Skeletal muscle cell (primary cell): Measurements from ENCODE around the gene CCT5.
A peak's percentile ranks its signal among the peaks of the same experiment; 100 is the strongest.

Experiments
- DNase-seq: peaks from one replicate; pipeline ENCODE4 v3.0.0-alpha.2; 2010; ENCODE audit warnings: low read depth
- H3K4me3 ChIP-seq: 2 replicates; pipeline ENCODE4 v1.5.1; 2011; ENCODE audit warnings: low read depth, mild to moderate bottlenecking, control low read depth, low read length, moderate library complexity

CCT5 gene

DNA sequence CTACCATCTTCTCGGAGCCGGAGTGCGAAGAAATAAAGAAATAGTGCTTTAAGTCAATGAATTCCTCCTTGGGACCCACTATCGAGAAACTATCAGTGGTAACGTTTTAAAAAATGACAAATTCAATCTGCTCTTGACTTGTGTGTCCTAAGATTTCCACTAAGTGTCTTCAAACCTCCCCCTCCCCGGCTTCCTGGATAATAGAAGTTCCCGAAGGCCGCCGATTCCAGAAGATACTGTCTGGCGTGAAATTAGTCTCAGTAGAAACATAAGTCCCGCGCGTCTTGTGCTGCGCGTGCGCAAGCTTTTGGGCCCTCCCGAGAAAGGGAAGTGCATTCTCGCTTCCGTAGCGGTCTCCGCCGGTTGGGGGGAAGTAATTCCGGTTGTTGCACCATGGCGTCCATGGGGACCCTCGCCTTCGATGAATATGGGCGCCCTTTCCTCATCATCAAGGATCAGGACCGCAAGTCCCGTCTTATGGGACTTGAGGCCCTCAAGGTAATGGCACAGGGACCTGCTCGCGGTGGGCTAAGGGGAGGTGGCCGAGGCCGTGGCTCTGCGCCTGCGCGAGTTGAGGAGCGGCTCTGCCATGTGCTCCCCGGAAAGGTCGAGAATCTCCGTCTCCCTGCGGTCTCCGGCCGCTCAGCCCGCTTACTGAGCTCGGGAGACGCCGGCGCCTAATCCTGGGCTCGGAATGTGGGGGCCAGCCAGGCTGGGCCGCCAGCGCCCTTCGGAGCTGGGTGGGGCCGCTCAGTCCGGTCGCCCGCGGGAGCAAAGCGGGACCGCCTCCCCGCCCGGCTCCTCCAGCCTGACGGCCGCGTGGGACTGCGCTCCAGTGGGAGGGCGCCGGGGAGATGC, at the start of gene CCT5:
CCT5 (plus strand) TSS at position 333 of the 858 bp plus-strand sequence; CDS start at position 394, 61 bp downstream.
- peak; percentile 97 for DNase-seq
- peak within 1 kb of the TSS; percentile 92 for H3K4me3 ChIP-seq

DNA sequence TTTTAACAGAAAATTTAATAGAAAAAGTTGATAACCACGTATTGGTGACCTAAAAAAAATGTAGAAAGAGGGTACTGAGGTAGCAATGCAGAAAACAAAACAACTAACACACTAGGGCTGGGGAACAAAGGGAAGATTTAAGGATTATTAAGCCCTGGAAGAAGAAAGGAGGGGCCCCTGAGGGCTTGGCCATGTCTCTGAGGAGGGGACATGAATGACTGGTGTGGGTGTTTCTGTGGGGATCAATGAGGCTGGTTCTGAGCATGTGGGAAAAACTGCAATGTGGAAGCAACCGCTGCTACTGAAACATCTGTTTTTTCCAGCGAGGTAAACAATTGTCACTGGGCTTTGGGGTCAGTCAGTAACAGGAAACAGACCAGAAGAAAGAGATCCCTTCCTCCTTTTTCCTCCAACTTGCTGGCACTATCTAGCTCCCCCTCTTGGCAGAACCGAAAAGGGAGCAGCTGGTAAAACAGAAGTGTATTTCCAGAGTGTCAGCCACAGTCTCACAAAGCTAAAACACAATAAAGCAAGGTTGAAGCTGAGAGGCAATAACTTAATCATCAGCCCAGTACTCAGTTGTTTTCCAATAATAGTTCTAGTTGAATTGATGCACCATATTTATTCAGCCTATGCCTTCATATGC, 48.7 kb upstream of the CCT5 start:
- no peak overlapping the region for H3K4me3 ChIP-seq
- DNase-seq, result no peak

DNA sequence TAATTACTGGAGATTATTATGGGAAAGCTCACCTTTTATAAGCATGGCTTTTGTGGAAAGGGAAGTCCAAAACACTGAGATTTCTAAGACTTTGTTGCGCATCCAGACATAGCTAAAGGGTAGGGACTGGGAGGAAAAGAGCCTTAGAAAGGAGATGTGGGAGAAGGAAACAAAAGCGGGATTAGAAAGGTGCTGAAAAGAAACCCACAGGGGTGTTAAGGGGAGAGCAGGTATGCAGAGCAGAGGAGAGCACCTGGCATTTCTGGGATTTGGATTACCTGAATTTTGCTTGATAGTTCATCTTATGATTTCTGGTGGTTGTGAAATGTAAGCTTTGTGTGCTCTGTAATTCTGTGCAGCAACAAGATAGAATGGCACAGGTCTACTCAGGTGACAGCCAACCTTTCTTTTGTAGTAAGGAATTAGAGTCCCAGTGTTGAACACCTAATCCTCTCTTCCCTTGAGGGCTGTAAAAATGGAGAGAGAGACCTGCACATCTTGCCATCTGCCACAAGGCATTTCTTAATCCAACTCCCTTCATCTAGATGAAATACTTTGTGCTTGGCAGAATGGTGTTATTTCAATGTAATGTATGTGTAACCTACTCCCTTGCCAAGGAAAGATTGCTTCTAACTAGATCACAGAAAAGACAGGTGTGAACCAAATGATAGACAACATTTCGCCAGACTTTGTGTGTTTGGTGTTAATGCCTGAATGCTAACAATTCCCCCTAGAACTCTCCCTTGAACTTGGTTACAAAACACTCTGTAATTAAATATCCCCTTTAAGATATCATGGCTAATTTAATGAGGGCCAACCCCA, 47.8 kb upstream of the CCT5 start:
- DNase-seq, result no peak
- H3K4me3 ChIP-seq, result no peak overlapping the region

DNA sequence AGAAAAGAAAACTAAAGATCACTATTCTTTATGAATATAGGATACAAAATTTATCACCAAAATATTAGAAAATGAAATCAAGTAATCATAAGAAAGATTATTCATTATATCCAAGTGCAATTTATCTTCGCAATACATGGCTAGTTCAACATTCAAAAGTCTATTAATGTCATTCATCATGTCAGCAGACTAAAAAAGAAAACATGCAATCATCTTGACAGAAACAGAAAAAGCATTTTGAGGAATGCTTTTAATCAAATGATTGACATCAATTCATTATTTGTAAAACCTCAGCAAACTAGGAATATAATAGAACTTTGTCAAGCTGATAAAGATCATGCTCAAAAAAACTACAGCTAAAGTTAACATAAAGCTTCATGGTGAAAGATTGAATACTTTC, 41.1 kb upstream of the CCT5 start:
- DNase-seq, result no peak
- H3K4me3 ChIP-seq, result no peak overlapping the region

DNA sequence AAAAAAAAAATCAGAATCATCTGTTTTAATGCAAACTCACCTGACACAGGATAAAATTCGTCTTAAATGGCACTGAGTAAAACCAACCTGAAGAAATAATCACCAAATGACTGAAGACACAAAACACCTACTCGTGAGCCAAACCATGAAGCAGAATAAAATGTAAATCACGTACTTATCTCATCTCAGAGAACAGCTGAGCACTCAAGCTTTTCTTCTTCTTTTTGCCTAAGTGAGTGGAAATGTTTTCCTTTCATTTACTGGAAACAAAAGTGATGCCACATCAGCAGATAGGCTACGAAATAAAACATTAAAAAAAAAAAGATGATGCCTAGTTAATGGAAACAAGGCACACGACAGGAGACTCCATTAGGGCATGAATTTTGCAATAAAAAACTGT, 36.8 kb upstream of the CCT5 start:
- no peak overlapping the region for H3K4me3 ChIP-seq
- no peak for DNase-seq

DNA sequence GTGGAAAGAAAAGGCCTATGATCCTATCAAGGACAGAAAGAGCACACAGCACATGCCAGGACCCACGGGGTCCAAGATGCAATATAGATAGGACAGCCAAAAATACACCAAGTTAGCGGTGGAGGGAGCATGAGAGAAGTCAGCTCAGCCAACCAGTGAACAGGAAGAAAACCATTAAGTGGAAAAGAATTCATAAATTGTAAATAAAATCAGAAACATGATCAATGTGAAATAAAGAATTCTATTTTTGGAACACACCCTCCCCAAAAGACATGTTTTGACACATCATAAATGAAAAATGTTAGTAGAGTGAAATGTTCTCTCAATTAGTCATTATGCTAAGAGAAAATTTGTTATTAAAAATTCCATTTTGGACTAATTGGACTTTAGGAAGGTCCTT, 36.0 kb upstream of the CCT5 start:
- DNase-seq, result no peak
- H3K4me3 ChIP-seq, result no peak overlapping the region

DNA sequence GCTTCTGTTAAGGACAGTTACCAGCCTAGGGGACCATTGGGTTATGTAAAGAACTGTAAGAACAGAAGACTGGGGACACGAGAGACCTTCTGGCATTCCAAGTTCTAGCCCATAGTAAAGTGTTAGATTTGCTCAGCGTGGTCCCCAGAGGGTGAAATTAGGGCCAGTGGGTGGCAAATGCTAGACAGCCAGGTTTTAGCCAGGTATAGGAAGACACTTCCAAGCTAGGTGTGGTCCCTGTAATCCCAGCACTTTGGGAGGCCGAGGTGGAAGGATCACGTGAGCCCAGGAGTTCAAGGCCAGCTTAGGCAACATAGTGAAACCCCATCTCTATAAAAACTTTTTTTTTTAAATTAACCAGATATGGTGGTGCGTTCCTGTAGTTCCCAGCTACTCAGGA, 34.7 kb upstream of the CCT5 start:
- DNase-seq, result no peak
- H3K4me3 ChIP-seq, result no peak overlapping the region

DNA sequence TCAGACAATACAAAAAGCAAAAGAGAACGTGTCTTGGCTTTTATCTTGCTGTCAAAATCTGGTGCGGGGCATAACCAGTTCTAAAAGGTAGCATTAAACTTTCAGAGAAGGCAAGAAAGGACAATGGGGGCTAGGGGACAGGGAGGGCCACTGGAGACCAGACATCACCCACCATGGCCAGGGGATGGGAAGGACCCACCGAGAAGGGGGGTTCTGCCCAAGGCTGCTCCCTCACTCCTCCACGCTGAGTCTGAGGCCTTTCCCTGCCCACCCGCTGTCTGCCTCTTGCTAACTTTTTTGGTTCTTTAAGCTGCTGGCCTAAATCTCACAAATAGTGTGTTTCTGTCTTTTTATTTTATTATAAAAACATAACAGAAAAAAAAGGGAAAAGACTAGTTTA, 34.0 kb upstream of the CCT5 start:
- H3K4me3 ChIP-seq, result no peak overlapping the region

DNA sequence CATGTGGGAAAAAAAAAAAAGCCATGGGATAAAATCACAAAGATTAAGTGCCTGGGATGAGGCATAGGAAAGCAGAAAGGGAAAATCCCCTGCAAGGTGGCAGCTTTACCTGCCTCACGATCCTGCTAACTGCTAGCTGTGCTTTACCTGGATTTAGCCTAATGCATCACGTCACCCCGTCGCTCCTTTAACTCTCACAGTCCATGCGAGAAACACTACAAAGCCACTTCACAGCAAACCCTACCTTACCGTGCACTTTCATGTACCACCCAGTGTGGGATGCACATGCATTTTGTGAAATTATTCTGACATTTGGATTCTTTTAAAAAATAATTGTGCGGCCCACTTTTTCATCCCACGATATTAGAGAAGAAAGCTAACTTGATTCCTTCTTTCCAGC, 31.4 kb upstream of the CCT5 start:
- DNase-seq, result no peak
- H3K4me3 ChIP-seq, result no peak overlapping the region

More for the DNA sequence above, 34.0 kb upstream of the CCT5 start:
- no peak for DNase-seq

DNA sequence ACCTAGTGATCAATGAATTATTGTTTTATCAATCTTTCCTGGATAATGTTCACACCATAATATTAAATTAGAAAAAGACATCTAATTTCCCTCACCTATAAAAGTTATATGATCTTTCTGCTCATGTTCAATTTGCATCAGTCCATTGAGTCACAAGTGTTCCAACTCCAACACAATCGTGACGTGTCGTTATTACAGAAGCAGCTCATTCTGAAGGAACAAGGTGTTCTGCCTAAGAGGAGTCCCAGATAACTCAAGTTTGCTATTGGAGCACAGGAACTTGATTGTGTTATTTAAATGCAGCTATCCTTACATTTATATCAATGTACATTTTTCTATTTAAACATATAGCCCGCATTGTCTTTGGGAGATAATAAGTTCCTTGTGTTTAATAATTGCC, 31.0 kb upstream of the CCT5 start:
- DNase-seq, result no peak
- no peak overlapping the region for H3K4me3 ChIP-seq

DNA sequence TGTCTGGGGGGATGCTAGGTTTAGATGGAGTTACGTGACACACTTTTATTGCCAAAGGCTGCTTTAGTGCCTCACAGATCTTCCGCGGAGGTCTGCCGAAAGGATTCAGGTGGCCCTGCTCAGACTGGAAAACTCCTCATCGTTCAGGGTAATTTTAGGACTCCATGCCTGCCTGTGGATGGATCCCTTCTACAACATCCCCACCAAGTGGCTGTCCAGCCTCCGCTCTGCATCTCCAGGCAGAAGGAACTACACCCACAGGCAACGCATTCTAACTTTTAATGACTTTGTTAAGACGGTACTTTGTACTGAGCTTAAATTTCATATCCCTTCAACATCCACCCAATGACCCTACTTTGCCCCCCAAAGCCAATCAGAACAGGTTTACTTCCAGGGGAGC, 29.8 kb upstream of the CCT5 start:
- H3K4me3 ChIP-seq, result no peak overlapping the region
- no peak for DNase-seq

DNA sequence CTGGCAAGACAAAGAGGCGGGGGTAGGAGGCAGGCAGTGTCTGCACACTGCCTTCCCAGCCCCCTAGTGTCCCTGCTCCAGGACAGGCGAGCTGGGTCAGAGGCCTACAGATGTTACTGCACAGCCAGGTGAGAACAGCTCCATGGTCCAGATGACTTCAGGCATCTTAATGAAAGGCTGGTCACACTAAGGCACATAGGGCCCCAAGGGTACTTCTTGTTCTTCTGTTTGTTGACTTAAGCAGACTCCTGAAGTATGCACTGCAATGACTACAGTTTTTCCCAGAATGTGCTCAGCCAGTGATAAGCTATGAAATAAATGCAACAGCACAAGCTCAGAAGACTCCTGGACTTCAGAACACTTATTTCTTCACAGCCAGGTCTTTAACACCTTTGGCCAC, 27.8 kb upstream of the CCT5 start:
- DNase-seq, result peak; percentile 38
- H3K4me3 ChIP-seq, result no peak overlapping the region

DNA sequence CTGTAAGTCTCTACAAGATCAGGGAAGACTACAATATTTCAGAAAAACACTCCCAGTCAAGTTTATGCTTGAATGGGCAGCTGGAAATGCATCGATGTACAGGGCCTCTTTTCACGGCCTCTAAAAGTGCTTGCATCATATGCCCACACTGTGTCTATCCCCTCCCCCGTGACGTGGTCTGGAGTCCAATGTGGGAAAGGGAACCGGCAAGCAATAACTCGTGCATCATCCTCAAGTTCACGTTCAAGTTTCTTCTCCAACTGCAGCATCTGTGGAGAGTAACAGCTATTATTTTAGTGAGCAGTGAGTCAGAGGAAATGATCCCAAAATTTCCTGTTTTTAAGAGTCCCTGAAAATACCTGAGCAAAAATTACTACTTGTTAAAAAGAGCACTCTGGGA, 22.7 kb upstream of the CCT5 start:
- no peak overlapping the region for H3K4me3 ChIP-seq
- peak; percentile 64 for DNase-seq

DNA sequence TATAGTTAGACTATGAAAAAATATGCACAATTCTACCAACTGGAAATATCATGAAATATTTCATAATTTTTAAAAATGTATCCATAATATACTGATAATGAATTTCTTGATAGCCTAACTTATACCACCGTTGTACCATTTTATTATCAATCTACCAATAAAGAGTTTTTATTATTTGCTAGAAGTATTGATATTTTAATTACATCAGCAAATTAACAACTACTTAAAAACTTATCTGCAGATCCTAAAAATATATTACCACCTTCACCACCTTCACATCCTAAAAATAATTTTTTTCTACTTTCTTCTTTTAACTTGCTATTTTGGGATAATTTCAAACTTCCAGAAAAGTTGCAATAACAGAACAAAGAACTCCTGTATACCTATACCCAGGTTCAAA, 21.8 kb upstream of the CCT5 start:
- DNase-seq, result no peak

DNA sequence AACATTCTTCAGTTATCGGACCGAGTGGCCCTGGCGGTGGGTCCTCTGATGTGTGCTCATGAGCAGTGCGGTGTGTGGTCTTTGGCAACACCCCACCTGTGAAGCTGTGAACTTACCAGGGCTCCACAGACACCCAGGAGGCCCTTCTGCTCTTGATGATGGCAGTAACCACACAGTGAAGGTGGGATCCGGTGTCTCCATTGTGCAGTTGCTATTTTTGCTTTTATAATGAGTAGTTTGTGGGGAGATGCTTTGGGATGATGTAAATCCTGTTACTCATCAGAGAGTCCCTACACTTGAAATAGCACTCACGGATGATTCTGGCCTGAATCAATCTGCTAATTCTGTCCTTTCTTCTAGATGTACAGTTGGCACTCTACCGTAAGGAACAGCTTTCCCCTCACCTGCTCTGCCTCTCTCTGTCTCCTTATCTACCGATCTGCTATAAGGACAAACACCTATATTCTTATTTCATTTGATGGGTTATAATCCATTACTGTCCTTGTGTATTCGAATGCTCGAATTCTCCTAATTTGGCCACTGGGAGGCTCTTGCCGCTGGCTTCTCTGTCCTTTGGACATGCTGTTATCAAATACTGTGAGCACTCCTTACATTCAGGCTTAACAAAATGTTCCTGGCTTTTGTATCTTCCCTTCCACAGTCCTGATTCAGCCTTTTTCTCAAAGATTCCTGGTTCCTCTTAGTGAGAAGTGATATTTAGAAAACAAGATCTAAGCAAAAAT, 20.6 kb upstream of the CCT5 start:
- peak; percentile 75 for DNase-seq
- no peak overlapping the region for H3K4me3 ChIP-seq

More for the DNA sequence above, 21.8 kb upstream of the CCT5 start:
- H3K4me3 ChIP-seq, result no peak overlapping the region

DNA sequence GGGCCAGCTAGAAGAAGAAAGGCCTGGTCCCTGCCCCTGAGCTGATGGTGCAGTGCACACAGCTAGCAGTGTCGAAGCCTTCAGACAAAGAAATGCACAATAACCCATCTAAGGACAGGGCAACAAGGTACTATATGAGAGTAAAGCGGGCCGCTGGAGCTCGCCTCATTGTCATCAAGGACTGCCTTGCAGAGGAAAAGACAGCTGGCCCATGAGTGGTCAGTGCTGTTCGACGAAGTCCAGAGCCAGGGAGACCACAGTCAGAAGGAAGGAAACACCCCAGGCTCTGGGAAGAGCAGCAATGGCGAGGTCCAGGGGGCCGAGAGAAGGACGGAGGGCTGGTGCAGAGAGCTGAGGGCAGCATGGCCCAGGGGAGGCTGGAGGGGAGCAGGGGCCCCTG, 17.7 kb upstream of the CCT5 start:
- no peak for DNase-seq
- H3K4me3 ChIP-seq, result no peak overlapping the region

DNA sequence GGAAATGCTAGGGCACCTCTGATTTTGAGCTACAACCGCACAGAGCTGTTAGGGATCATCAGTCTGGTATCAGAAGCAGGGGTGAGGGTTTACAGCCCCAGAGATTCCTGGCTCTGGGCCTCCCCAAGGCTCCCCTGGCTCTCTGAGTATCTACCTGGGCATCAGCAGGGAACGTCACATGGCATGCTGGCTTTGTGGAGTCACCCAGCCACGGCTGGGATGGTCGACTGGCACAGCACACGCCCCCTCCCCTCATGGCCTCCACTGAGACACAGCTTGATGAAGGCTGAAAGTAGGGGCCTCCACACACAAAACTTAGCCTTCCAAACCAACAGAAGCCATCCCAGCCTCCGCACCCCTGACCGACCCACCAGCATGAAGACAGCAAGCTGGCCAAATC, 17.1 kb upstream of the CCT5 start:
- no peak overlapping the region for H3K4me3 ChIP-seq
- DNase-seq, result no peak

DNA sequence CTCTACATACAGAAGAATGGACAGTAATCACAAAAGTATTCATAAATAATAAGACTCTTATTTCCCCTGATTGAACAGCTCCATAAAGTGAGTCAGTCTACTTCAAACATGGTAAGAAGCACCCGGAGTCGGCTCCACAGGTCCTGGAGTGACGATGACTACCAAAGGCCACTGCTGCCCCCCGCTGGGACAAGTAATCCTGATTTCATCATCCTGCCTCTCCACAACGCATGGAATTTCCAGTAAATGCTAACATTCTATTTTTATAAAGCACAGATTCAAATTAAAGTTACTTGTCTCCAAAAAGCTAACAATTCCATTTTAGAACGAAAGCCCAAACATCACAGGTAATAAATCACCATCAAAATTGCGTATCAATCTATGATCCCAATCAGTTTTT, 16.6 kb upstream of the CCT5 start:
- no peak overlapping the region for H3K4me3 ChIP-seq
- DNase-seq, result peak; percentile 90

DNA sequence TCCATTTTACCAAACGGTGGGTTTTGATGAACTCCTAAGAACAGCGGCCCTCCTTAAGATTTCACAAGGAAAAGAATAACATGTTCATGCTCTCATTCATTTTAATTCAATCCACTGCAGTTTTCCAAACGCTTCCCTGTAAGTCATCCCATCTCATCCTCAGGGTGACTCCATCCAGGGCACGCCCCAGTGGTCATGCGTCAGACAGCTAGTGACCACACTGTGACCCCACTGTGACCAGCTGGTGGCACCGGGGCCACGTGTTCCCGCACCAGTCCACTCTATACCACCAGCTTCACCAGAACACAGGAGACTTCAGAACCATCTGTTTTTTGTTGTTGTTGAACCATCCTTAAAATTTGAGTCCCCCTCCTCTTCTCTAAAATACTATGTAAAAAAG, 14.7 kb upstream of the CCT5 start:
- H3K4me3 ChIP-seq, result no peak overlapping the region
- no peak for DNase-seq
